K562 (cell line): ENCODE results near the gene DCXR. TPM values are rescaled to one million over a fixed set of nuclear protein-coding genes. Genes with fewer than 3 reads are reported as not detected.

ENCODE experiments used
- ATAC-seq: fragments of 200-7000 bp; cut with Tn5 transposase; 3 replicates; pipeline ENCODE4 v1.9.1; 2020; ENCODE audit warnings: moderate library complexity
- BruUV-seq: library from RNA; stranded (reverse); fragments of 400-500 nt; replicated peaks from 2 replicates; lab custom pipeline; 2021; lab: Mats Ljungman, UMichigan
- CTCF ChIA-PET: fragments of 300-600 bp; formaldehyde crosslinking; extraction: SDS; loops from one replicate; lab custom pipeline; 2021; ENCODE audit warnings: low intra/inter-chr PET ratio; lab: Yijun Ruan, JAX
- POLR2A ChIA-PET: fragments of 300-600, 350-650 bp; sonication (Branson Sonifier 250); formaldehyde crosslinking; extraction: SDS; loops from one replicate; lab custom pipeline; 2021; ENCODE audit warnings: antibody characterized with exemption, inconsistent platforms; lab: Yijun Ruan, JAX
- DNase-seq, 4 experiments: peaks; one replicate each; pipeline versions ENCODE4 v3.0.0 to v3.0.0-alpha.2; 2011 to 2018; ENCODE audit warnings: low spot score in 3 of 4, mixed read lengths in 3 of 4; ENCODE audit errors: extremely low read depth in 1 of 4
- FAIRE-seq: peaks from 2 replicates; lab custom pipeline; 2011; peaks lifted over from hg19 to GRCh38; lab: Jason Lieb, UNC
- H2AFZ ChIP-seq: 2 replicates; pipeline ENCODE4 v1.6.0; 2011; ENCODE audit warnings: low read depth, low read length, control low read depth, inconsistent platforms
- H3K27ac ChIP-seq: fragments of 200-600 bp; 3 replicates; pipeline ENCODE4 v1.8.0; 2011; ENCODE audit warnings: low read depth, mild to moderate bottlenecking, control low read depth, inconsistent platforms, low read length, moderate library complexity, mixed read lengths; ENCODE audit errors: extremely low read depth
- H3K27me3 ChIP-seq, 2 experiments: fragments of 300-600 bp in 1 of 2; 2 replicates in 1 of 2; 3 replicates in 1 of 2; pipeline versions ENCODE4 v1.6.0 to v1.8.0; 2011; ENCODE audit warnings: inconsistent platforms in 2 of 2, low read length in 2 of 2, mild to moderate bottlenecking in 1 of 2, mixed read lengths in 1 of 2, moderate library complexity in 1 of 2; ENCODE audit not compliant: control insufficient read depth in 2 of 2, insufficient read depth in 2 of 2
- H3K36me3 ChIP-seq: fragments of 300-600 bp; 3 replicates; pipeline ENCODE4 v1.8.0; 2011; ENCODE audit warnings: mild to moderate bottlenecking, low read length, inconsistent platforms; ENCODE audit not compliant: control insufficient read depth, insufficient read depth
- H3K4me1 ChIP-seq, 2 experiments: fragments of 200-600 bp in 1 of 2; replicated peaks in 1 of 2; 2 replicates in 1 of 2; 3 replicates in 1 of 2; pipeline versions ENCODE4 v1.5.1 to v1.8.0; 2011; ENCODE audit warnings: inconsistent platforms in 2 of 2, low read length in 2 of 2, mild to moderate bottlenecking in 1 of 2, mixed read lengths in 1 of 2, moderate library complexity in 1 of 2; ENCODE audit not compliant: control insufficient read depth in 2 of 2, insufficient read depth in 2 of 2
- H3K4me2 ChIP-seq: 2 replicates; pipeline ENCODE4 v1.6.1; 2011; ENCODE audit warnings: low read length, control low read depth, inconsistent platforms, mixed read lengths; ENCODE audit not compliant: insufficient read depth
- H3K4me3 ChIP-seq: fragments of 200-600 bp; sonication (generic), shearing (Covaris generic); 2 replicates; pipeline ENCODE4 v1.5.1; 2016; ENCODE audit warnings: control low read depth, inconsistent platforms
- H3K79me2 ChIP-seq: fragments of 200-600 bp; 3 replicates; pipeline ENCODE4 v1.8.0; 2011; ENCODE audit warnings: low read length, inconsistent platforms; ENCODE audit not compliant: control insufficient read depth, insufficient read depth
- H3K9ac ChIP-seq, 2 experiments: 2 replicates each; pipeline versions ENCODE4 v1.6.0 to v1.6.1; 2011; ENCODE audit warnings: low read depth in 2 of 2, low read length in 2 of 2, control low read depth in 1 of 2, inconsistent platforms in 1 of 2, mild to moderate bottlenecking in 1 of 2, mixed read lengths in 1 of 2; ENCODE audit not compliant: insufficient read depth in 1 of 2
- H3K9me1 ChIP-seq: one replicate; pipeline ENCODE4 v1.6.0; 2011; ENCODE audit warnings: inconsistent platforms, mild to moderate bottlenecking, low read length, moderate library complexity; ENCODE audit not compliant: control insufficient read depth, insufficient read depth
- H3K9me3 ChIP-seq: replicated peaks from 2 replicates; pipeline ENCODE4 v1.5.1; 2011; ENCODE audit warnings: low read depth, low read length, inconsistent platforms; ENCODE audit not compliant: control insufficient read depth, insufficient read depth
- H4K20me1 ChIP-seq: replicated peaks from 2 replicates; pipeline ENCODE4 v1.6.1; 2011; ENCODE audit warnings: low read length, inconsistent platforms, mixed read lengths; ENCODE audit not compliant: control insufficient read depth, insufficient read depth
- CHD1 ChIP-seq: fragments of 200-600 bp; sonication (generic); IDR thresholded peaks from one replicate; pipeline ENCODE4 v1.6.1; 2012; ENCODE audit warnings: mild to moderate bottlenecking, moderate library complexity, low read length, inconsistent platforms
- EP400 ChIP-seq: fragments of 450-650 bp; IDR thresholded peaks from 2 replicates; pipeline ENCODE4 v1.6.1; 2017; ENCODE audit warnings: antibody characterized with exemption, mild to moderate bottlenecking, moderate library complexity
- NCOA1 ChIP-seq: fragments of 450-650 bp; IDR thresholded peaks from 2 replicates; pipeline ENCODE4 v1.6.1; 2016; ENCODE audit warnings: low read depth
- NFATC3 ChIP-seq: fragments of 450-650 bp; IDR thresholded peaks from 2 replicates; pipeline ENCODE4 v1.6.1; 2017; ENCODE audit warnings: mild to moderate bottlenecking
- POLR3G ChIP-seq: IDR thresholded peaks from 2 replicates; pipeline ENCODE4 v1.6.1; 2011; ENCODE audit not compliant: insufficient read length, insufficient replicate concordance; ENCODE audit errors: extremely low read depth
- ZNF12 ChIP-seq: sonication (generic); formaldehyde crosslinking; IDR thresholded peaks from 2 replicates; pipeline ENCODE4 v1.4.0; 2020; ENCODE audit warnings: mild to moderate bottlenecking, missing genetic modification reagents
- WGBS: fragments of 100-300 bp; shearing (Covaris generic); methylation state at CpG from one replicate; pipeline ENCODE4 v1.1.6; 2016; ENCODE audit warnings: low coverage, mixed read lengths; ENCODE audit not compliant: insufficient coverage; ENCODE audit errors: missing lambda C conversion rate; 5-methylcytosine and 5-hydroxymethylcytosine counted together
- in situ Hi-C: fragments of 300-500 bp; cut with MboI; formaldehyde crosslinking; loops from 4 replicates; pipeline ENCODE4 v1.15.0; 2018; ENCODE audit warnings: inconsistent platforms, mixed read lengths
- intact Hi-C: fragments of 100-400 bp; cut with micrococcal nuclease; formaldehyde crosslinking; loops from 2 replicates; pipeline ENCODE4 v1.14.2; 2022
- polyA plus RNA-seq, 8 experiments: library from polyadenylated mRNA; depleted of rRNA in 4 of 8; stranded (reverse) in 5 of 8; unstranded in 3 of 8; fragments of >200 nt; fragmentation: Nextera tagmentation in 2 of 8; fragmentation: Illumina TruSeq in 1 of 8; extraction: Ambion mirVana in 2 of 8; extraction: Trizol in 1 of 8; gene quantifications; 2 replicates each; pipeline versions ENCODE4 v1.2.1 to v1.2.3, GENCODE V29; 2011 to 2014; ENCODE audit warnings: inconsistent platforms in 1 of 8, missing spikeins in 1 of 8
- total RNA-seq, 7 experiments: library from RNA; depleted of rRNA in 6 of 7; stranded (reverse); fragments of >200 nt in 6 of 7; fragmentation: Illumina TruSeq in 2 of 7; extraction: Trizol in 2 of 7; gene quantifications; 2 replicates each; pipeline versions ENCODE4 v1.2.1 to v1.2.3, GENCODE V29; 2011 to 2021; ENCODE audit warnings: low replicate concordance in 1 of 7
- TF ChIP-seq, protein P1 (sequence below): fragments of 200-800 bp; sonication (Bioruptor generic); IDR thresholded peaks from 2 replicates; pipeline ENCODE4 v1.6.1; 2017; ENCODE audit warnings: missing genetic modification characterization, missing compliant biosample characterization

Gene DCXR
- total and polyA plus RNA-seq, 9 of the 15 experiments (the other 6 are each of a cell fraction or from before 2014, with no cell fraction given) = 21.3 to 274 (median 156) TPM

DNA sequence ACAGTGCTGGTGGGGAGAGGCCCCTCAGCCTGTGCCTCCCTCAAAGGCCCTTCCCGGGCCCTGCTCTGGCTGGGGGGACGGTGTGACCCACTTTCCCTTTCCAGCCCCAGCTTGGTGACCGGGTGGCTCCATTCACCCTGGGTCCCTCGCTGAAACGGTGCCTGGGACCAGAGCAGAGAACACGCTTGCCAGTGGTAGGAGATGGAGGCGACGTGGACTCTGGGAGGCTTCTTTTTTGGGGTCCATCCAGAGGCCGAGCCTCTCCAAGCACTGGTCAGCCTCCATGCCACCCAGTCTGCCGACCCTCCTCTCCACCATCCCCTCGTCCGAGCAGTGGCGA lies 22.6 kb downstream of the DCXR start:
- H3K79me2 ChIP-seq = no peaks in the 10 kb centered on the region
- in situ Hi-C loops (no loop called here), intact Hi-C loops (no loop called here)
- no peak overlapping the region for H3K4me3 ChIP-seq
- no peak overlapping the region for H3K27ac ChIP-seq
- WGBS = 66% methylated on average over 13 of the region's 13 CpGs
- DNase-seq (no peak), FAIRE-seq (no peak), ATAC-seq (no peak)
- no peak overlapping the region for H2AFZ ChIP-seq
- H3K36me3 ChIP-seq = peaks cover 18% of the 10 kb centered on the region; the same call in 1 of the 3 replicates
- peak overlapping the region in 1 of 2 experiments; percentile 48; a peak in 1 of 4 replicates for H3K9ac ChIP-seq
- no peaks in the 10 kb centered on the region for H3K9me3 ChIP-seq
- BruUV-seq = no TSS peak
- peaks cover under 1 to 90% of the 10 kb centered on the region in 2 experiments; a peak in 3 of 5 replicates for H3K4me1 ChIP-seq
- H3K4me2 ChIP-seq = no peak overlapping the region
- no peaks in the 10 kb centered on the region for H3K27me3 ChIP-seq
- TF ChIP-seq, protein P1, sequence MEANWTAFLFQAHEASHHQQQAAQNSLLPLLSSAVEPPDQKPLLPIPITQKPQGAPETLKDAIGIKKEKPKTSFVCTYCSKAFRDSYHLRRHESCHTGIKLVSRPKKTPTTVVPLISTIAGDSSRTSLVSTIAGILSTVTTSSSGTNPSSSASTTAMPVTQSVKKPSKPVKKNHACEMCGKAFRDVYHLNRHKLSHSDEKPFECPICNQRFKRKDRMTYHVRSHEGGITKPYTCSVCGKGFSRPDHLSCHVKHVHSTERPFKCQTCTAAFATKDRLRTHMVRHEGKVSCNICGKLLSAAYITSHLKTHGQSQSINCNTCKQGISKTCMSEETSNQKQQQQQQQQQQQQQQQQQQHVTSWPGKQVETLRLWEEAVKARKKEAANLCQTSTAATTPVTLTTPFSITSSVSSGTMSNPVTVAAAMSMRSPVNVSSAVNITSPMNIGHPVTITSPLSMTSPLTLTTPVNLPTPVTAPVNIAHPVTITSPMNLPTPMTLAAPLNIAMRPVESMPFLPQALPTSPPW (CRISPR knock-in tag) = no peak
- TF ChIP-seq EP400 (no peak), POLR3G (no peak), ZNF12 (CRISPR knock-in tag) (no peak), NCOA1 (no peak), NFATC3 (no peak), CHD1 (no peak)
- ChIA-PET POLR2A (interaction anchor here (0.6 kb wide), 1 partner anchor 115 kb away, joined by 3 read pairs; no protein-coding TSS in a partner anchor), CTCF (no interaction called here)
- 0 out of 2 replicates have a peak, but pooled peaks cover under 1% of the 10 kb centered on the region for H4K20me1 ChIP-seq
- H3K9me1 ChIP-seq = no peaks in the 10 kb centered on the region
